Upper lobe of right lung (tissue), 1 donor: ENCODE measurements around the gene KIF18B. TPM values are rescaled to one million over a fixed set of nuclear protein-coding genes. Genes with fewer than 3 reads are reported as not detected.

Experiments used
- ATAC-seq: fragments of 200-7000 bp; cut with Tn5 transposase; one replicate; pipeline ENCODE4 v1.9.1; 2020; ENCODE audit warnings: mild to moderate bottlenecking, moderate library complexity
- DNase-seq: peaks from one replicate; pipeline ENCODE4 v3.0.0-alpha.2; 2020
- H3K27ac ChIP-seq: fragments of 200-600 bp; one replicate; pipeline ENCODE4 v1.8.0; 2022
- H3K27me3 ChIP-seq: fragments of 200-600 bp; one replicate; pipeline ENCODE4 v1.8.0; 2022; ENCODE audit warnings: mild to moderate bottlenecking
- H3K36me3 ChIP-seq: fragments of 200-600 bp; one replicate; pipeline ENCODE4 v1.8.0; 2022
- H3K4me1 ChIP-seq: fragments of 200-600 bp; one replicate; pipeline ENCODE4 v1.8.0; 2022
- H3K4me3 ChIP-seq: fragments of 200-600 bp; one replicate; pipeline ENCODE4 v1.8.0; 2022; ENCODE audit warnings: mild to moderate bottlenecking
- H3K9me3 ChIP-seq: fragments of 200-600 bp; one replicate; pipeline ENCODE4 v1.8.0; 2022
- intact Hi-C: fragments of 100-400 bp; cut with DNase I; formaldehyde crosslinking; loops from one replicate; pipeline ENCODE4 v1.11.0; 2022
- long read RNA-seq: library from polyadenylated mRNA; unstranded; transcript quantifications from one replicate; pipeline ENCODE4 v2.0.0, GENCODE V29; 2021
- total RNA-seq: library from RNA; stranded (reverse); fragmentation: NEBNext Ultra II Directional; extraction: Animal tissue kit (Norgen Biotek cat#: 25700); gene quantifications from one replicate; pipeline ENCODE4 v1.2.1, GENCODE V29; 2021
- TF ChIP-seq, protein P1 (sequence below): fragments of 200-600 bp; IDR thresholded peaks from one replicate; pipeline ENCODE4 v1.8.0; 2022; ENCODE audit warnings: antibody characterized with exemption
- donor health status: DM: no; HTN: yes; CAD: no; lungs with severe emphysema.

Gene KIF18B
- 0.32 TPM for total RNA-seq
- long read RNA-seq = 0 reads

DNA sequence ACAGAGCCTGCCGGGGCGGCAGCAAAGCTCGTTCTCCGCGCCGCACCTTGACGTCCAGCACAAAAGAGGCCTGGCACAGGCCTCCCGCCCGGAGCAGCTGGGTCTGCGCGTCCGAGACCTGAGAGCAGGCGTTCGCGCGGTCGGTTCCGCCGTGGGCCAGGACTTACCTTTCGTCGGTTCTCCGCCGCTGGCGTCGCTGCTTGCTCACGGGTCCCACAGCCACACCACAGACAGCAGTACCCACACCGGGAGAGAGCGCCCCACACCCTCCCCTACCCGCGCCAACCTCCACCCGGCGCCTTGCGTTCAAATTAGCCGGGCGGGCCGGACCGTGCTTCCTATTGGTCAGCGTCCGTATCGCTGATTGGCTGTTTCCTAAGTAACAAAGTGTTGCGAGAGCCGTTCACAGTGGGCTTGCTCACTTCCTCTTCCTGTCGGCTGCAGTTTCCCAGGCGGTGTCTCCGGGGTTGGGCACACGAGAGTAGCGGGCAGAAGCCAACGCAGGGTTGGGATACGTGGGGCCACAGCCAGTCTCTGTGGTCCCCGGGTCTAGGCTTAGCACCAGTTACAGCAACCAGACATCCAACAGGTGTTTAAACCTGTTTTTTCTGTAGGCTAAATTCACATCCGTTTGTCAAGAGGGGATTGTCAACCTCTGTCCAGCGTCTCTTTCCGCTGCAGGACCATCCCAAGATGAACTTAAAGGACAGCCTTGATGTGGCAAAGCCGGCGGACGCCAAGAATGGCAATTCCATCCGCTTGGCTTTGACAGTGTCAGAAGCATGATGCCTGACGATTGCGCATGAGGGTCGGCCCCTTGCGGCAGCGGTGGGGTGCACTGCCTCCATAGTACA lies at the start of gene KIF18B:
Gene KIF18B (minus strand): TSS at position 313 of the 854 bp plus-strand sequence. CDS start 11,429 bp downstream, outside the sequence.
- intact Hi-C loops = no loop called here
- Histone ChIP-seq H3K4me3 (peak within 1 kb of the TSS; percentile 71), H3K27ac (peak within 1 kb of the TSS; percentile 72), H3K36me3 (no peaks in the 10 kb centered on the region), H3K9me3 (no peaks in the 10 kb centered on the region), H3K4me1 (peaks cover 7% of the 10 kb centered on the region), H3K27me3 (no peaks in the 10 kb centered on the region)
- peak; percentile 99 for ATAC-seq
- peak; percentile 91 for DNase-seq
- TF ChIP-seq, protein P1, sequence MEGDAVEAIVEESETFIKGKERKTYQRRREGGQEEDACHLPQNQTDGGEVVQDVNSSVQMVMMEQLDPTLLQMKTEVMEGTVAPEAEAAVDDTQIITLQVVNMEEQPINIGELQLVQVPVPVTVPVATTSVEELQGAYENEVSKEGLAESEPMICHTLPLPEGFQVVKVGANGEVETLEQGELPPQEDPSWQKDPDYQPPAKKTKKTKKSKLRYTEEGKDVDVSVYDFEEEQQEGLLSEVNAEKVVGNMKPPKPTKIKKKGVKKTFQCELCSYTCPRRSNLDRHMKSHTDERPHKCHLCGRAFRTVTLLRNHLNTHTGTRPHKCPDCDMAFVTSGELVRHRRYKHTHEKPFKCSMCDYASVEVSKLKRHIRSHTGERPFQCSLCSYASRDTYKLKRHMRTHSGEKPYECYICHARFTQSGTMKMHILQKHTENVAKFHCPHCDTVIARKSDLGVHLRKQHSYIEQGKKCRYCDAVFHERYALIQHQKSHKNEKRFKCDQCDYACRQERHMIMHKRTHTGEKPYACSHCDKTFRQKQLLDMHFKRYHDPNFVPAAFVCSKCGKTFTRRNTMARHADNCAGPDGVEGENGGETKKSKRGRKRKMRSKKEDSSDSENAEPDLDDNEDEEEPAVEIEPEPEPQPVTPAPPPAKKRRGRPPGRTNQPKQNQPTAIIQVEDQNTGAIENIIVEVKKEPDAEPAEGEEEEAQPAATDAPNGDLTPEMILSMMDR = no peak

DNA sequence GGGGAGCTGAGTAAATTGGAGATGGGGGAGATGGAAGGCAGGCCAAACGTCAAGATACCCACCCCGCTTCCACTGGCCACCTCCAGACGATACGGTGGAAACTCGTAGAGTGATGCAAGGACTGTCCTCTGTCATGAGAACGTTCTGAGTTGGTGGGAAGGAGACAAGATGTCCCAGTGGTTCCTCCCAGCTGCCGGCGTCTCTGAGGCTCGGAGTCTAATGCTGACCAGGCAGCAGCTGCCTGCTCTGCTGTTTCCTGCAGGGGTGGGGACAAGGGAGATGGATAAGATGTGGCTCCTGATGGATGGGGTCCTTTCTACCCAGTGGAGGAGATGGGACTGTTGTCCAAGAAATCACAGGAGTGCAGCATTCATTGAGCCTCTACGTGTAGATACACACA lies 48.7 kb upstream of the KIF18B start:
- TF ChIP-seq, protein P1 = no peak
- no peak overlapping the region for H3K4me3 ChIP-seq
- peaks cover 6% of the 10 kb centered on the region for H3K27me3 ChIP-seq
- ATAC-seq = no peak
- intact Hi-C loops = no loop called here
- DNase-seq = no peak
- H3K9me3 ChIP-seq = peaks cover 5% of the 10 kb centered on the region
- H3K36me3 ChIP-seq = no peaks in the 10 kb centered on the region
- H3K27ac ChIP-seq = no peak overlapping the region
- H3K4me1 ChIP-seq = no peaks in the 10 kb centered on the region

DNA sequence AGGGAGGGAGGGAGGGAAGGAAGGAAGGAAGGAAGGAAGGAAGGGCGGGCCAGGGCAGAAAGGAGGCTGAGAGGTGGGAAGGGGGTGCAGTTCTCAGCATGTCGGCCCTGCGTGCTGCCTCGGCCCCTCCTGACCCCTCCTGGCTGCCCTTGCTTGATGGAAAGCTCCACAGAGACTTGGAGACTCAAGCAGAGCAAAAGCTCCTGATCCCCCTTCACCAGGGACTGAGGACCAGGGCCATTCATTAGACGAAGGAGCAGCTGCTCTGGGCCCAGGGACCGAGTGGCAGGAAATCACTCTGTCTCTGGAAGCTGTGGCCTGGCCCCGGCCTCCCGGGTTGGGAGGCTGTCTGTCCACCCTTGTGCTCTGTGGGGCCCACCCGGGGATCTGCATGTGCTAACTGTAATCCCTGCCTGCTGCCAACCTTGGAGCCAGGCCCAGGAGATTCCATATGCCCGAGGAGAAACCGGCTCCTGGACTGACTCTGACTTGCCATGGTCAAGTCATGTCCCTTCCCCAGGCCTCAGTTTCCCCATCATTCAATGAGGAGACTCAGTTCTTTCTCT lies 47.9 kb upstream of the KIF18B start:
- DNase-seq (no peak), ATAC-seq (no peak)
- Histone ChIP-seq H3K27ac (no peak overlapping the region), H3K4me3 (no peak overlapping the region), H3K9me3 (peaks cover 5% of the 10 kb centered on the region), H3K36me3 (no peaks in the 10 kb centered on the region), H3K27me3 (peaks cover 6% of the 10 kb centered on the region), H3K4me1 (no peaks in the 10 kb centered on the region)
- TF ChIP-seq, protein P1 = no peak
- intact Hi-C loops = no loop called here

DNA sequence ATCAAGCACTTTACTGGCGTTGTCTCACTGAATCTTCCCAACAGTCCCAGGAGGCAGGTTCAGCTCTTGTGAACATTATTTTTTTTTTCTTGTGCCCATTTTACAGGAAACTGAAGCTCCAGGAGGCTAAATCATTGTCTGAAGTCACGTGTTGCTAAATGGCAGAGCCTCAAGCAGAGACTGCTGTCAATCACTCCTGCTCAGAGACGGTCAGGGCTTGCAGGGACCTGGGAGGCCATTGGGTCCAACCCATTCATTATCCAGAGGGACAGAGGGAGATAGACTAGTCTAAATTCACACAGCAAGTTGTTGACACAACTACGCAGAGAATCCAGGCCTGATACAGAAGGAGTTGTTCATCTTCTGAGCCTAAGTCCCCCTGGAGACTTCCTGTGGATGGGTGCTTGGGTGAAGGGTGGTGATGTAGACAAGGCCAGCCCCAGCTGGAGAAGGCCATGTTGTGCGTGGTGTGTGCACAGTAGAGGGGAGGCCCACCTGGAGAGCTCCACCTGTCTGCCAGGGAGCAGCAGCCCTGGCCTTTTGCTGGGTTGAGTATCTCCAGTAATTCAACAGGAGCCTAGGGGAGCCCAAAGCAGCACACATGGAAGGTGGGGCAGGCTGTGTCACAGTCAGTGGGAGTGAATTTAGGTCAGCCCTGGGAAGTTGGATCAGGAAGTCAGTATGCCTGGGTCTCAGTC lies 44.8 kb upstream of the KIF18B start:
- DNase-seq = no peak
- Histone ChIP-seq H3K27me3 (peaks cover 30% of the 10 kb centered on the region), H3K36me3 (no peaks in the 10 kb centered on the region), H3K9me3 (no peaks in the 10 kb centered on the region), H3K4me1 (no peaks in the 10 kb centered on the region), H3K27ac (no peak overlapping the region), H3K4me3 (no peak overlapping the region)
- intact Hi-C loops = no loop called here
- TF ChIP-seq, protein P1 = no peak
- no peak for ATAC-seq

DNA sequence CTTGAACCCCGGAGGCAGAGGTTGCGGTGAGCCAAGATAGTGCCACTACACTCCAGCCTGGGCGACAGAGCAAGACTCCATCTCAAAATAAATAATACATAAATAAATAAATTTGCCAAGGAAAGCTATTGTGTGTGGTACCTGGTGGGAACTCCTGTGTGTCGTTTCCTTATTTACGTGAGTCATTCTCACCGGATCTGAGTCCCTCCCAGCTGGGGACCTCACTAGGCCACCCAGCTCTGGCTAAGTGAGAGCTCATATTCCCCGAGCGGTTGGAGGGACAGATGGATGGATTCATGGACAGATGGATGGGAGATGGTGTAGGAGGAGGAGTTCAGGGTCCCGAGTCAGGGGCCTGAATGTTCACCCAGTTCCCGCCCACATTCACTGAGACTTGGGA lies 43.4 kb upstream of the KIF18B start:
- no peaks in the 10 kb centered on the region for H3K36me3 ChIP-seq
- no peak overlapping the region for H3K4me3 ChIP-seq
- no peaks in the 10 kb centered on the region for H3K4me1 ChIP-seq
- intact Hi-C loops = no loop called here
- TF ChIP-seq, protein P1 = no peak
- ATAC-seq = no peak
- DNase-seq = no peak
- no peak overlapping the region for H3K27ac ChIP-seq
- peaks cover 44% of the 10 kb centered on the region for H3K27me3 ChIP-seq
- no peaks in the 10 kb centered on the region for H3K9me3 ChIP-seq
